ENCODE measurements around the gene BMI1.

BMI1 gene

GRCh38 chr10:22319980-22320558 is 830 bp upstream of the BMI1 start:
- no peak for DNase-seq (ENCODE audit: low read depth, low spot score)

GRCh38 chr10:22321156-22321923 is 441 bp downstream of the BMI1 start:
- no peak for DNase-seq (ENCODE audit: low read depth, low spot score)

GRCh38 chr10:22321924-22322640 is 1.2 kb downstream of the BMI1 start:
- no peak for DNase-seq (ENCODE audit: low read depth, low spot score)

- no peak for DNase-seq (ENCODE audit: low read depth, low spot score)
These were observed 1.8 kb downstream of the BMI1 start for GRCh38 chr10:22322641-22323160.

DNA sequence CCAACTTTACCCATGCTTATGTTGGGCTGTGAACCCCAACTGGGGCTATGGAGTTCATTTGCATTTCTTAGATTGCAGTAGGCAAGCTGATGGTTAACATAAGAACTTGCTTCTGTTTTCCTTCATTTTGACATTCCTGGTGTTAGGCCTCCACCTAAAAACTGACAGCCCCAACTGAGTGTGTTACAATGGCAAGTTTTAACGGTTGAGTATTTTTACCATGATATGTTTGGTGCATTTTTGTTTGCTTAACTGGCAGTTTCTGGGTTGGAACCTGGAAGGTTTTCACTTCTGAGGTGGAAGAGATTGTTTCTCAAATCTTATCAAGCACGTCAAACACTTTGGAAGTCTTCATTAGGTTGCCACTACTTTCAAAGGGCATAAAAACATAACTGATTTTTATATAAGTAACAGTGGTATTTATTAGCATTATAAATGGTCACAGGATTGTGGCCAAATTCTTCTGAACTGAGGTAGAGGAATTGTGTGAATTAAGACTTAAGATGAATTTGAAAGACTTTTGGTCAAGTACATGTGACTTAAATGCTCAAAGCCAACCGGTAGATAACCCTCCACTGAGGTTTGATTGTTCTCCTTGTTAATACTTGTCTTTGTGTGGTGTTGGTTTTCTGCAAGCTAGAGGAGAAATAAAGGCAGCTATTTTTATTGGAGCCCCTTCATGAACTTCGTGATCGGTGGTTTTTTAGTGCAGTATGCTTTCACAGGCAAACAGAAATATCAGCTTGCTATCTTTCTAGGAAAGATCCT is 2.8 kb downstream of the BMI1 start:
- no peak for DNase-seq (ENCODE audit: low read depth, low spot score)

- no peak for DNase-seq (ENCODE audit: low read depth, low spot score)
These were observed 3.5 kb downstream of the BMI1 start for GRCh38 chr10:22324413-22324812.

DNA sequence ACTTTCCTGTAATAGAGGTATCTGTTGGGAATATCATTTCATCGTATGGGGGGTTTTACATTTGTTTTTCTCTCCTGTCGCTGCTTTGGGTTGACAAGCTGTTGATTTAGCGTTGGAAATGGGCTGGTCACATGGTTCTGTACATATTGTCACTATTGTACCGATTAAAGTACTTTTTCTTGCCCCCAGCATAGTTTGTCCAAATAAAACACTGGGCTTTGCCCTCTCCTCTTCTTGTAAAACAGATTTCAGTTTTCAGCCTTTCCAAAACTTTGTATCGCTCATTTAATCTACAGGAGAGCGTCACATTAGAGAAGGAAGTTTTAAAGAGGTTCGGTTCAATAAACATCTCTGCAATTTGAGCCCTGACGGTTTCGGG is 4.0 kb downstream of the BMI1 start:
- no peak for DNase-seq (ENCODE audit: low read depth, low spot score)

GRCh38 chr10:22325272-22326144 is 4.6 kb downstream of the BMI1 start:
- no peak for DNase-seq (ENCODE audit: low read depth, low spot score)

DNA sequence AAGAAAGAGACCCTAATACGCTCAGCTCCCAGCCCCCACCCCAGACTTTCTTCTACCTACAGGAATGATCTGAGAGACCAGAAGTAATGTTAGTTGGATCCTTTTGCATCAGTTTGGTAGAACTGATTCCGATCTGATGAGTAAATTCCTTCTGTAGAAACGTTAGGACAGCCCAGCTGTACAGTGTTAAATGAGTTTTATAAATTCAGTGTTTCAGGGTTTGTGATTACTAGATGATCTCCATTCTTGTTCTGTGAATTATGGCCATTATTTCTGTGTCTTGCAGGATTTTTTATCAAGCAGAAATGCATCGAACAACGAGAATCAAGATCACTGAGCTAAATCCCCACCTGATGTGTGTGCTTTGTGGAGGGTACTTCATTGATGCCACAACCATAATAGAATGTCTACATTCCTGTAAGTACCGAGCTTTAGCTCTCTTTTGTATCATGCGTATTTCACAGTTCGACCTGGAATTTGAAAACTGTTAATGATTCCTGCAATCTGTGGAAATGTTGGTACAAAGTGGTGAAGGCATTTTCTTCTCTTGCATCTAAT is 5.3 kb downstream of the BMI1 start:
- no peak for DNase-seq (ENCODE audit: low read depth, low spot score)

DNA sequence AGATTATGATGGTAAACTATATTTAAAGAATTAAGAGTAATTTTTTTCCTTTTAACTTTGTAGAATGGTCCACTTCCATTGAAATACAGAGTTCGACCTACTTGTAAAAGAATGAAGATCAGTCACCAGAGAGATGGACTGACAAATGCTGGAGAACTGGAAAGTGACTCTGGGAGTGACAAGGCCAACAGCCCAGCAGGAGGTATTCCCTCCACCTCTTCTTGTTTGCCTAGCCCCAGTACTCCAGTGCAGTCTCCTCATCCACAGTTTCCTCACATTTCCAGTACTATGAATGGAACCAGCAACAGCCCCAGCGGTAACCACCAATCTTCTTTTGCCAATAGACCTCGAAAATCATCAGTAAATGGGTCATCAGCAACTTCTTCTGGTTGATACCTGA is 8.3 kb downstream of the BMI1 start:
- DNase-seq (ENCODE audit: low read depth, low spot score), result no peak

DNA sequence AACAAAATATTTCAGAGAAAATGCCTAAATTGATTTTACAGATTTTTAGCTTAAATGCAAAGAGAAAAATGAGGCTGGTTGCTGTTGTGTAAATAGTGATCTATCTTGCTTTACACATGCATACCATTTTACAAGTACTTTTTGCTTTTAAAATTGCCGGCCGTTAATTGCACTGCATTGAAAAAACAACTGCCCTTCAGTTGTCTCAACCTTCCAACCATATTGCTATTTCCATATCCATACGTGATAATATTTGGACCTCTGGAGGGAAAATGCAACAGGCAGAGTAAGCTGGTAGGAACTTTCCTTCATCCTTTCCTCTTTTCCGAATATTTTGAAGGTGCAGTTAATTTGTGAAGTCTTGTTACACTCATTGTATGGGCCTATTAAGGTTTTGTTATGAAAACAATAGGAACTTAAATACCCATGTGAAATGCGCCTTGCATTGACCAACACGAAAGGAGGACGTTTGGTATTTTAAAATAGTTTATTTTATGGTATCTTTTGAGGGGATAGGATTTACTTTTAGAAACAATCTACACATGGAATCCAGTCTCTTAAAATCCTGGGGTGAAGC is 11.3 kb downstream of the BMI1 start:
- no peak for DNase-seq (ENCODE audit: low read depth, low spot score)

- DNase-seq (ENCODE audit: low read depth, low spot score), result no peak
These were observed 12.5 kb downstream of the BMI1 start for GRCh38 chr10:22333167-22333974.

GRCh38 chr10:22333975-22334282 is 13.0 kb downstream of the BMI1 start:
- no peak for DNase-seq (ENCODE audit: low read depth, low spot score)

DNA sequence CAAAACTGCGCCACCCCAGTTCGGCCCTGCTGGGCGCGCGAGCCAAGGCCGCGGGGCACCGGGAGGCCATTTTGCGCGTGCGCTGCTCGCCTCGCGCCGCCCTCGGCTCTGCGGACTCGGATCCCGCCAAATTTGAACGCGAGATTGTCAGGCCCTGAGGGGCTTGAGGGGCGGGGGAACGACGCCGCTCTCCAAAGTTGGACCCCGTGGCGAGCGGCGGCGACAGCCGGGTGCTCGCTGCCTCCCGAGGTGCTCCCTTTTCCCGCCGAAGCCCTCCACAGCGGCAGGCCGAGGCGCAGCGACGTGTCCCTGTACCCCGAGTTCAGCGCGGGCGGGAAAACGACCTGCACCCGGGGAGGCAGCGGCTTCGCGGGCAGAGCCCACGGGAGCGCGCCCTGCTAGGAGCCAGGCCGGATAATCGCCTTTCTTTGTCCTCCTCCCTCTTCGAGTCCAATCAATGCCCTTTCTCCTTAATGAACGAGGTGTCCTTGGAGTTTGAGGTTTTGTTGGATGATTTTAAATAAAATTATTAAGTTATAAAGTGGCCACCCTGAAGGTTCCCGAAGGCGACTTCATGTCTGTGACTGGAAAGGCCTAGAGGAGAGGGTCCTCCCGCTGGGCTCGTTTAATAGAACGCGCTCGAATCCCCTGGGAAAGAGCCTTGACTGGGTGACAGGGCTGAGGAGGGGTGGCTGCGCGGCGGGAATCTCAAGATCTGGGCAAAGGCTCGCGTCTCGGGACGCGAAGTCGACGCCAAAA is 13.7 kb downstream of the BMI1 start:
- DNase-seq (ENCODE audit: low read depth, low spot score), result no peak

DNA sequence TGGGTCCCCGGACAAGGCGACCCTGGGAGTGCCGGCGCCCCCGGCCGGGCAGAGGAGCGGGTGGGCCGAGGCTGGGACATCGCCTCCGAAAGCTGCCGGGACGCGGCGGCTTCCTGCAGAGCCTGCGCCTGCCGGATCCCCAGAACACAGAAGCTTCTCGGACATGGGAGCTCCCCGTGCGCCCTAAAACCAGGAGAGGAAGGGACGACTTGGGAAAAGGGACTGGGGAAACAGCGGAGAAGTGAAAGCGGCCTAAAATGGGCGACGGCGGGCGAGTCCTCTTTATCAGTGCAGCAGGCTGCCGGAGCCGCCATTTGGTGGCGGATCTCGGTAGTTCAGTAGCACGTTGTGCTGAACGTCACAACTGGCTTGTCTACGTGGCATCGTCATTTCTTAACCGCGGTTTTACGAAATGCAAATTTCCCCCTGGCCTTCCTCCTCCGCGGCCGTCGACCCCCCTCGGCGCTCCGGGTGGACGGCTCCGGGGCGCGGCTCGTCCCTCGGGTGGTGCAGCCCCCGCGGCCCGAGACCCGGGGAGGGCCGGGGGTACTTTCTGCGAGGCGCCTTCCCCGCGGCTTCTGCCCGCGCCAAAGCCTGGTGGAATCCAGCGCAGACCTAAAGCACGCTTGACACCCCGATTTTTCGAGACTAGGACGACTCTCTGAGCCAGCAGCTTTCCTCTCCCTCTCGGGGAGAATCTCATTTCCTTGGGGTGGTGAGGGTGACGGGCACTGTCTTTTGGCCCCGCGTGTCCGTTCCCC is 14.5 kb downstream of the BMI1 start:
- no peak for DNase-seq (ENCODE audit: low read depth, low spot score)

GRCh38 chr10:22338185-22338900 is 17.4 kb downstream of the BMI1 start:
- no peak for DNase-seq (ENCODE audit: low read depth, low spot score)

GRCh38 chr10:22338931-22339330 is 18.0 kb downstream of the BMI1 start:
- no peak for DNase-seq (ENCODE audit: low read depth, low spot score)
